Loucy (cell line): ENCODE measurements around the gene TRPT1.

Experiments
- H2AFZ ChIP-seq: fragments of 200-600 bp; sonication (generic); 2 replicates; pipeline ENCODE4 v1.6.0; 2016; ENCODE audit warnings: antibody characterized with exemption, mild to moderate bottlenecking, low read length, moderate library complexity
- H3F3A ChIP-seq: fragments of 200-600 bp; 2 replicates; pipeline ENCODE4 v1.6.0; 2016; ENCODE audit warnings: antibody characterized with exemption, low read depth, mild to moderate bottlenecking
- H3K27me3 ChIP-seq: fragments of 200-600 bp; sonication (generic); 2 replicates; pipeline ENCODE4 v1.6.1; 2014; ENCODE audit warnings: low read length, mild to moderate bottlenecking; ENCODE audit not compliant: insufficient read depth, poor library complexity, severe bottlenecking
- H3K36me3 ChIP-seq: fragments of 200-600 bp; sonication (generic); 2 replicates; pipeline ENCODE4 v1.6.1; 2016; ENCODE audit warnings: low read length; ENCODE audit not compliant: insufficient read depth
- H3K4me1 ChIP-seq: fragments of 200-600 bp; sonication (generic); 2 replicates; pipeline ENCODE4 v1.5.1; 2014; ENCODE audit warnings: low read length, mild to moderate bottlenecking; ENCODE audit not compliant: insufficient read depth, poor library complexity, severe bottlenecking
- H3K4me2 ChIP-seq: fragments of 200-600 bp; sonication (generic); 2 replicates; pipeline ENCODE4 v1.6.0; 2014; ENCODE audit warnings: antibody characterized with exemption, low read length, low read depth, mild to moderate bottlenecking; ENCODE audit not compliant: poor library complexity, severe bottlenecking
- H3K4me3 ChIP-seq: fragments of 200-600 bp; sonication (generic); 2 replicates; pipeline ENCODE4 v1.5.1; 2014; ENCODE audit warnings: low read length, mild to moderate bottlenecking, mixed read lengths; ENCODE audit not compliant: poor library complexity, severe bottlenecking
- H3K79me2 ChIP-seq: fragments of 200-600 bp; sonication (generic); 2 replicates; pipeline ENCODE4 v1.6.1; 2014; ENCODE audit warnings: low read length; ENCODE audit not compliant: insufficient read depth
- H3K9ac ChIP-seq: fragments of 200-600 bp; sonication (generic); 2 replicates; pipeline ENCODE4 v1.6.0; 2014; ENCODE audit warnings: mild to moderate bottlenecking, low read depth, low read length, moderate library complexity; ENCODE audit not compliant: poor library complexity, severe bottlenecking
- H3K9me2 ChIP-seq: fragments of 200-600 bp; sonication (generic); replicated peaks from 2 replicates; pipeline ENCODE4 v1.6.1; 2016; ENCODE audit warnings: low read depth, low read length, mixed read lengths
- H3K9me3 ChIP-seq: fragments of 200-600 bp; sonication (generic); 2 replicates; pipeline ENCODE4 v1.6.1; 2014; ENCODE audit warnings: mild to moderate bottlenecking, antibody characterized with exemption, low read length, low read depth; ENCODE audit not compliant: insufficient read depth
- H4K20me1 ChIP-seq: fragments of 200-600 bp; sonication (generic); 2 replicates; pipeline ENCODE4 v1.6.0; 2014; ENCODE audit warnings: antibody characterized with exemption, low read length, mild to moderate bottlenecking; ENCODE audit not compliant: insufficient read depth, poor library complexity, severe bottlenecking
- EZH2phosphoT487 ChIP-seq: fragments of 200-600 bp; IDR thresholded peaks from 2 replicates; pipeline ENCODE4 v1.6.1; 2018; ENCODE audit warnings: antibody characterized with exemption, mild to moderate bottlenecking, moderate library complexity, borderline replicate concordance
- TF ChIP-seq, protein P1 (sequence below): fragments of 200-600 bp; sonication (generic); conservative IDR thresholded peaks from 2 replicates; pipeline ENCODE4 v1.5.1; 2014; ENCODE audit warnings: mild to moderate bottlenecking, antibody characterized with exemption, low read length

The TRPT1 gene

DNA sequence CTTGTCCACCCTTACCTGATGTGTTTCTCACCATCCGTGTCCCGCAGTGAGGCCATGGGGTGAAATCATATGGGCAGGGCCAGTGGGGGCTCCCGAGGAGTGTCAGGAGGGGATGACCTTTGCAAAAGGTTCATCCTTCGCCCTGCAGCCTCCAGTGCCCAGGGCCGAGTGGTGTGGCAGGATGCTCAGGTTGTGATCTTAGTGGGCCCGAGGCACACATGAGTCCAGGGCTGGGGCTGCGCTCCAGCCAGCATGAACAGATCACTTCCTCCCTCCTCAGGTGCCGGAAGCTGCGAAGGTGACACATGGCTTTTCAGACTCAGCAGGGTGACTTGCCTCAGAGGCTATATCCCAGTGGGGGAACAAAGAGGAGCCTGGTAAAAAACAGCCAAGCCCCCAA lies 12.1 kb upstream of the TRPT1 start:
- no peaks in the 10 kb centered on the region; the same call in 1 of the 2 replicates for H3K36me3 ChIP-seq
- H3K9ac ChIP-seq: no peak overlapping the region
- no peaks in the 10 kb centered on the region for H3K27me3 ChIP-seq
- H3K4me3 ChIP-seq: no peak overlapping the region
- H4K20me1 ChIP-seq: peaks cover 23% of the 10 kb centered on the region
- TF ChIP-seq EZH2phosphoT487: no peak
- TF ChIP-seq, protein P1, sequence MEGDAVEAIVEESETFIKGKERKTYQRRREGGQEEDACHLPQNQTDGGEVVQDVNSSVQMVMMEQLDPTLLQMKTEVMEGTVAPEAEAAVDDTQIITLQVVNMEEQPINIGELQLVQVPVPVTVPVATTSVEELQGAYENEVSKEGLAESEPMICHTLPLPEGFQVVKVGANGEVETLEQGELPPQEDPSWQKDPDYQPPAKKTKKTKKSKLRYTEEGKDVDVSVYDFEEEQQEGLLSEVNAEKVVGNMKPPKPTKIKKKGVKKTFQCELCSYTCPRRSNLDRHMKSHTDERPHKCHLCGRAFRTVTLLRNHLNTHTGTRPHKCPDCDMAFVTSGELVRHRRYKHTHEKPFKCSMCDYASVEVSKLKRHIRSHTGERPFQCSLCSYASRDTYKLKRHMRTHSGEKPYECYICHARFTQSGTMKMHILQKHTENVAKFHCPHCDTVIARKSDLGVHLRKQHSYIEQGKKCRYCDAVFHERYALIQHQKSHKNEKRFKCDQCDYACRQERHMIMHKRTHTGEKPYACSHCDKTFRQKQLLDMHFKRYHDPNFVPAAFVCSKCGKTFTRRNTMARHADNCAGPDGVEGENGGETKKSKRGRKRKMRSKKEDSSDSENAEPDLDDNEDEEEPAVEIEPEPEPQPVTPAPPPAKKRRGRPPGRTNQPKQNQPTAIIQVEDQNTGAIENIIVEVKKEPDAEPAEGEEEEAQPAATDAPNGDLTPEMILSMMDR: no peak
- peaks cover 29% of the 10 kb centered on the region for H3K4me1 ChIP-seq
- H3K79me2 ChIP-seq: peaks cover 30% of the 10 kb centered on the region
- H3K4me2 ChIP-seq: no peak overlapping the region
- H2AFZ ChIP-seq: no peak overlapping the region
- peaks cover 10% of the 10 kb centered on the region; the same call in 1 of the 2 replicates for H3F3A ChIP-seq
- H3K9me2 ChIP-seq: no peaks in the 10 kb centered on the region
- H3K9me3 ChIP-seq: no peaks in the 10 kb centered on the region

DNA sequence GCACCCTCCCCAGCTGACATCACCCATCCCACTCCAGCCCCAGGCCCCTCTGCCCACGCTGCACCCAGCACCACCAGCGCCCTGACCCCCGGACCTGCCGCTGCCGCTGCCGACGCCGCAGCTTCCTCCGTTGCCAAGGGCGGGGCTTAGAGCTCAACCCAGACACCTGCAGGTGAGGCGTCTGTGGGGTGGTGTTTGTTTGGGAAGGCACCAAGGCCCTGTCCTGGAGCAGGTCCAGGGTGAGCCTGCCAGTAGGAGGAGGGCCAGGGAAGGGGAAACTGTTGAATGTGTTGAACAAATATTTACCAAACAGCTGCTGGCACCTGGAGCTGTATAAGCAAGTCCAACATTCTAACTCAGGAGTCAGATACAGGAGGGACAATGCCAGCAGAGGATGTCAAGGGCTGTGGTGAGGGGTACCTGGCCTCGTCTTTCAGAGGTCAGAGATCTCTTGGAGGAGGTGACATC lies 11.5 kb upstream of the TRPT1 start:
- Histone ChIP-seq H4K20me1 (peaks cover 21% of the 10 kb centered on the region), H3K4me1 (peaks cover 24% of the 10 kb centered on the region), H3K27me3 (no peaks in the 10 kb centered on the region), H3K4me3 (no peak overlapping the region), H2AFZ (no peak overlapping the region), H3K9me2 (no peaks in the 10 kb centered on the region), H3K36me3 (no peaks in the 10 kb centered on the region; the same call in 1 of the 2 replicates), H3K9ac (no peak overlapping the region), H3F3A (peaks cover 10% of the 10 kb centered on the region; the same call in 1 of the 2 replicates), H3K79me2 (peaks cover 24% of the 10 kb centered on the region; the same call in 1 of the 2 replicates), H3K9me3 (no peaks in the 10 kb centered on the region), H3K4me2 (no peak overlapping the region)
- TF ChIP-seq, protein P1: no peak
- no peak for TF ChIP-seq EZH2phosphoT487

DNA sequence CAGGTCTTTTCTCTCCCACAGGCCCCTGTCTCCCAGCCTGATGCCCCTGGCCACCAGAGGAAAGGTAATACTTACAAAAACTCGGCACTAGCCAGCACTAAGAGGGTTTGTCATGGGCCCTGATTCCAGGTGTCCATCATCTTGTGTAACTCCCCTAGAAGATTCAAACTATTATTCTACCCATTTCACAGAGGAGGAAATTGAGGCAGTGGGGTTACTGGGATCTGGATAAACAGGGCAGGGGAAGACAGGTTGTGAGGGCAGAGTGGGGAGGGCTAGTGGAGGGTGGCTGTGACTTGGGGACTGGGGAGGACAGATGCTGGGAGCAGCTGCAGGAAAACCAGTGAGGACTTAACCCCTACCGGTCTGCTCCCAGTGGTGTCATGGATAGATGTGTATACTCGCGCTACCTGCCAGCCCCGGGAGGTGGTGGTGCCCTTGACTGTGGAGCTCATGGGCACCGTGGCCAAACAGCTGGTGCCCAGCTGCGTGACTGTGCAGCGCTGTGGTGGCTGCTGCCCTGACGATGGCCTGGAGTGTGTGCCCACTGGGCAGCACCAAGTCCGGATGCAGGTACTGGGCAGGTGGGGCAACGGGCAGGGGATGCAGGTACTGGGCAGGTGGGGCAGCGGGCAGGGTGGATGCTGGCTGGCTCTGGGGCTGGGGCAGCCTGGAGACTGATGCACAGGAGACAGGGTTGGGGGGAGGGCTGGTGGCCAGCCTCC lies 9.6 kb upstream of the TRPT1 start:
- H4K20me1 ChIP-seq: peaks cover 14% of the 10 kb centered on the region
- TF ChIP-seq EZH2phosphoT487: no peak
- TF ChIP-seq, protein P1: no peak
- H3K9me3 ChIP-seq: no peaks in the 10 kb centered on the region
- H3K9me2 ChIP-seq: no peaks in the 10 kb centered on the region
- no peaks in the 10 kb centered on the region for H3K27me3 ChIP-seq
- H3K4me2 ChIP-seq: peak overlapping the region; percentile 83
- H3F3A ChIP-seq: peaks cover 10% of the 10 kb centered on the region; the same call in 1 of the 2 replicates
- H2AFZ ChIP-seq: no peak overlapping the region
- peak overlapping the region; percentile 77 for H3K4me3 ChIP-seq
- H3K9ac ChIP-seq: peak overlapping the region; percentile 66
- H3K4me1 ChIP-seq: peaks cover 25% of the 10 kb centered on the region
- H3K36me3 ChIP-seq: no peaks in the 10 kb centered on the region; the same call in 1 of the 2 replicates
- peaks cover 17% of the 10 kb centered on the region; the same call in 1 of the 2 replicates for H3K79me2 ChIP-seq
